Activated CD4-positive, alpha-beta memory T cell treated with anti-CD3 and anti-CD28 coated beads for 36 hours (primary cell): ENCODE data around the gene SLCO4A1. TPM values are rescaled to one million over a fixed set of nuclear protein-coding genes. Genes with fewer than 3 reads are reported as not detected.

Experiments used
- CTCF ChIA-PET: fragments of 350-600 bp; sonication (Branson Sonifier 250); formaldehyde crosslinking; loops from one replicate; lab custom pipeline; 2021; ENCODE audit warnings: antibody characterized with exemption, inconsistent platforms; lab: Charles Lee
- POLR2A ChIA-PET: fragments of 350-600 bp; sonication (Branson Sonifier 250); formaldehyde crosslinking; loops from one replicate; lab custom pipeline; 2021; ENCODE audit warnings: antibody characterized with exemption; lab: Charles Lee
- DNase-seq: peaks from one replicate; pipeline ENCODE4 v3.0.0-alpha.2; 2020
- H3K27ac Mint-ChIP-seq: one replicate; pipeline ENCODE4 v1.8.0; 2021; ENCODE audit warnings: mixed read lengths
- H3K27me3 Mint-ChIP-seq: one replicate; pipeline ENCODE4 v1.8.0; 2021; ENCODE audit warnings: mixed read lengths
- H3K36me3 Mint-ChIP-seq: one replicate; pipeline ENCODE4 v1.8.0; 2021; ENCODE audit warnings: mixed read lengths
- H3K4me1 Mint-ChIP-seq: one replicate; pipeline ENCODE4 v1.8.0; 2021; ENCODE audit warnings: low read depth, mixed read lengths
- H3K4me3 Mint-ChIP-seq: one replicate; pipeline ENCODE4 v1.8.0; 2021; ENCODE audit warnings: mild to moderate bottlenecking, mixed read lengths
- H3K9me3 Mint-ChIP-seq: one replicate; pipeline ENCODE4 v1.8.0; 2021; ENCODE audit warnings: mixed read lengths
- intact Hi-C: fragments of 100-400 bp; cut with micrococcal nuclease; formaldehyde crosslinking; loops from one replicate; pipeline ENCODE4 v1.15.1; 2023
- total RNA-seq, 2 experiments: library from RNA; stranded (reverse); gene quantifications; one replicate each; pipeline ENCODE4 v1.2.3, GENCODE V29; 2021

SLCO4A1 gene
- total RNA-seq, 2 experiments from 2014 or later = 29.6 to 30.7 TPM

GRCh38 chr20:62618611-62619529 is 23.4 kb upstream of the SLCO4A1 start:
- peaks cover 39% of the 10 kb centered on the region for H3K4me1 Mint-ChIP-seq
- no peaks in the 10 kb centered on the region for H3K9me3 Mint-ChIP-seq
- DNase-seq = peak; percentile 80
- CTCF ChIA-PET = interaction anchor here (1.2 to 1.8 kb wide), 3 partner anchors 10 to 173 kb away, joined by 5 to 7 read pairs (median 5); no protein-coding TSS in a partner anchor
- no peaks in the 10 kb centered on the region for H3K36me3 Mint-ChIP-seq
- intact Hi-C loops = loop anchor here (1.0 to 10.0 kb wide), 5 partner anchors 33 to 317 kb away; partner anchors contain the start of genes ADRM1 and CABLES2
- POLR2A ChIA-PET = interaction anchor here (0.8 to 1.8 kb wide), 2 partner anchors 24 to 33 kb away, joined by 3 to 7 read pairs; partner anchors contain the start of gene SLCO4A1
- H3K27ac Mint-ChIP-seq = peak overlapping the region; percentile 90
- H3K4me3 Mint-ChIP-seq = peak overlapping the region; percentile 51
- H3K27me3 Mint-ChIP-seq = no peaks in the 10 kb centered on the region

- Mint-ChIP-seq H3K36me3 (no peaks in the 10 kb centered on the region), H3K27ac (no peak overlapping the region), H3K4me1 (peaks cover 42% of the 10 kb centered on the region), H3K27me3 (no peaks in the 10 kb centered on the region), H3K4me3 (no peak overlapping the region), H3K9me3 (no peaks in the 10 kb centered on the region)
- ChIA-PET CTCF (no interaction called here), POLR2A (no interaction called here)
- intact Hi-C loops = no loop called here
- DNase-seq = no peak
These were observed 21.7 kb upstream of the SLCO4A1 start for GRCh38 chr20:62620625-62621024.

- CTCF ChIA-PET = interaction anchor here (1.6 to 2.0 kb wide), 2 partner anchors 122 to 170 kb away, joined by 4 to 6 read pairs; no protein-coding TSS in a partner anchor
- POLR2A ChIA-PET = interaction anchor here (2.6 kb wide), 1 partner anchor 21 kb away, joined by 14 read pairs; the partner anchor contains the start of gene SLCO4A1
- H3K4me3 Mint-ChIP-seq = no peak overlapping the region
- no peaks in the 10 kb centered on the region for H3K9me3 Mint-ChIP-seq
- H3K27me3 Mint-ChIP-seq = no peaks in the 10 kb centered on the region
- peak overlapping the region; percentile 58 for H3K27ac Mint-ChIP-seq
- DNase-seq = no peak
- intact Hi-C loops = loop anchor here (2.0 kb wide), 2 partner anchors 21 to 173 kb away; partner anchors contain the start of gene SLCO4A1
- no peaks in the 10 kb centered on the region for H3K36me3 Mint-ChIP-seq
- H3K4me1 Mint-ChIP-seq = peaks cover 42% of the 10 kb centered on the region
These were observed 20.8 kb upstream of the SLCO4A1 start for GRCh38 chr20:62621251-62622110.

- ChIA-PET CTCF (interaction anchor here (1.5 to 2.0 kb wide), 3 partner anchors 121 to 169 kb away, joined by 4 to 6 read pairs (median 4); no protein-coding TSS in a partner anchor), POLR2A (interaction anchor here (2.6 kb wide), 1 partner anchor 20 kb away, joined by 14 read pairs; the partner anchor contains the start of gene SLCO4A1)
- H3K36me3 Mint-ChIP-seq = no peaks in the 10 kb centered on the region
- no peak overlapping the region for H3K27ac Mint-ChIP-seq
- no peak for DNase-seq
- no peak overlapping the region for H3K4me3 Mint-ChIP-seq
- H3K27me3 Mint-ChIP-seq = no peaks in the 10 kb centered on the region
- H3K4me1 Mint-ChIP-seq = peaks cover 35% of the 10 kb centered on the region
- H3K9me3 Mint-ChIP-seq = no peaks in the 10 kb centered on the region
- intact Hi-C loops = loop anchor here (2.0 kb wide), 2 partner anchors 20 to 172 kb away; partner anchors contain the start of gene SLCO4A1
These were observed 20.0 kb upstream of the SLCO4A1 start for GRCh38 chr20:62622178-62622876.

- H3K9me3 Mint-ChIP-seq = no peaks in the 10 kb centered on the region
- intact Hi-C loops = loop anchor here (2.0 kb wide), 2 partner anchors 20 to 172 kb away; partner anchors contain the start of gene SLCO4A1
These were observed 19.3 kb upstream of the SLCO4A1 start for GRCh38 chr20:62622877-62623487.

GRCh38 chr20:62623488-62624324 is 18.6 kb upstream of the SLCO4A1 start:
- ChIA-PET CTCF (interaction anchor here (0.7 to 2.0 kb wide), 4 partner anchors 122 to 173 kb away, joined by 3 to 7 read pairs (median 5); partner anchors contain the start of gene MRGBP), POLR2A (interaction anchor here (2.6 kb wide), 1 partner anchor 18 kb away, joined by 14 read pairs; the partner anchor contains the start of gene SLCO4A1)
- Mint-ChIP-seq H3K36me3 (no peaks in the 10 kb centered on the region), H3K4me1 (peaks cover 21% of the 10 kb centered on the region), H3K9me3 (no peaks in the 10 kb centered on the region), H3K27ac (peak overlapping the region; percentile 92), H3K4me3 (peak overlapping the region; percentile 61), H3K27me3 (no peaks in the 10 kb centered on the region)
- DNase-seq = peak; percentile 94
- intact Hi-C loops = loop anchor here (2.0 kb wide), 2 partner anchors 19 to 171 kb away; partner anchors contain the start of gene SLCO4A1

More at GRCh38 chr20:62622877-62623487, 19.3 kb upstream of the SLCO4A1 start:
- ChIA-PET CTCF (interaction anchor here (0.7 to 2.0 kb wide), 5 partner anchors 121 to 173 kb away, joined by 3 to 7 read pairs (median 4); partner anchors contain the start of gene MRGBP), POLR2A (interaction anchor here (2.6 kb wide), 1 partner anchor 19 kb away, joined by 14 read pairs; the partner anchor contains the start of gene SLCO4A1)
- Mint-ChIP-seq H3K27me3 (no peaks in the 10 kb centered on the region), H3K4me3 (peak overlapping the region; percentile 61), H3K36me3 (no peaks in the 10 kb centered on the region), H3K27ac (peak overlapping the region; percentile 92), H3K4me1 (peaks cover 28% of the 10 kb centered on the region)
- DNase-seq = no peak

- Mint-ChIP-seq H3K4me3 (no peak overlapping the region), H3K9me3 (no peaks in the 10 kb centered on the region), H3K27ac (no peak overlapping the region), H3K4me1 (peaks cover 15% of the 10 kb centered on the region), H3K27me3 (no peaks in the 10 kb centered on the region), H3K36me3 (no peaks in the 10 kb centered on the region)
- intact Hi-C loops = no loop called here
- ChIA-PET POLR2A (interaction anchor here (2.6 kb wide), 1 partner anchor 18 kb away, joined by 14 read pairs; the partner anchor contains the start of gene SLCO4A1), CTCF (no interaction called here)
- no peak for DNase-seq
These were observed 18.0 kb upstream of the SLCO4A1 start for GRCh38 chr20:62624325-62624690.

- intact Hi-C loops = no loop called here
- H3K9me3 Mint-ChIP-seq = no peaks in the 10 kb centered on the region
- no peak overlapping the region for H3K27ac Mint-ChIP-seq
- no peaks in the 10 kb centered on the region for H3K36me3 Mint-ChIP-seq
- DNase-seq = no peak
- peaks cover 14% of the 10 kb centered on the region for H3K4me1 Mint-ChIP-seq
- no peak overlapping the region for H3K4me3 Mint-ChIP-seq
- POLR2A ChIA-PET = no interaction called here
- H3K27me3 Mint-ChIP-seq = no peaks in the 10 kb centered on the region
- CTCF ChIA-PET = interaction anchor here (0.9 kb wide), 1 partner anchor 8 kb away, joined by 4 read pairs; no protein-coding TSS in a partner anchor
These were observed 17.4 kb upstream of the SLCO4A1 start for GRCh38 chr20:62624719-62625453.

GRCh38 chr20:62625516-62625915 is 16.8 kb upstream of the SLCO4A1 start:
- H3K9me3 Mint-ChIP-seq = no peaks in the 10 kb centered on the region
- intact Hi-C loops = no loop called here
- ChIA-PET CTCF (interaction anchor here (0.9 kb wide), 1 partner anchor 9 kb away, joined by 4 read pairs; no protein-coding TSS in a partner anchor), POLR2A (no interaction called here)
- no peak overlapping the region for H3K27ac Mint-ChIP-seq
- no peaks in the 10 kb centered on the region for H3K36me3 Mint-ChIP-seq
- peaks cover 14% of the 10 kb centered on the region for H3K4me1 Mint-ChIP-seq
- no peaks in the 10 kb centered on the region for H3K27me3 Mint-ChIP-seq
- H3K4me3 Mint-ChIP-seq = no peak overlapping the region
- no peak for DNase-seq
